ENCODE measurements around the gene C2CD2. TPM values are rescaled to one million over a fixed set of nuclear protein-coding genes. Genes with fewer than 3 reads are reported as not detected.

Gene C2CD2
- total and polyA plus RNA-seq, 2 of the 8 experiments (the other 6 are each of a cell fraction or from before 2014, with no cell fraction given), result 10.4 to 13.0 TPM

DNA sequence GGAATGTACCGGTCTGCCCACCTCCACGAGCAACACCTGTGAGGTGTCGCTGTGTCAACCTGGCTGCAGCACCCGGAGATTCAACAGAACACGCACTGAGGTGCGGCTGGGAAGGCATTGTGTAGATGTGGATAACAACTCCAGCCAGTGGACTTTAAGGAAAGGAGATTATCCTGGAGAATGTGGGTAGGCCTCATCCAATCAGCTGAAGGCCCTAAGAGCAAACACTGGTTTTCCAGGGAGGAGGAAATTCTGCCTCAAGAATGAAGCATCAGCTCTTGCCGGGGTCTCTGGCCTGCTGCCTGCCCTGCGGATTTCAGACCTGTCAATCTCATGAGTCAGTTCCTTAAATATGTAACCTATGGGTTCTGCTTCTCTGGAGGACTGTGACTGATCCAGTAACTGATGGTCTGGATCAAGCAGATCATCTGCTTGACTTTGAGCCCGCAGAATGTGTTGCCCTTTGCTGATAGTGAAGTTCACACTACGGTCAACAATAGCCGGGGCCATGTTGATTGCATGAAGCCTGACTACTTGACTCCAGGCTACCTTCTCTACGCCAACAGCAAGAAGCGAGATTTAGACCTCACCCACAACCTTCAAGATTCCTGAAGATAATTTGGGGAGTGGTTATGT is 58.8 kb downstream of the C2CD2 start (continued):
- TF ChIP-seq SIN3A (conservative IDR thresholded peaks at IDR 0.05 in 1 of 2, IDR thresholded peaks at IDR 0.05 in 1 of 2; ENCODE audit: low read depth in 1 of 2, low read length in 2 of 2), result no peak
- no peak for TF ChIP-seq POU5F1 (IDR thresholded peaks at IDR 0.05; ENCODE audit: low read depth, low read length)
- no peak for TF ChIP-seq NRF1 (IDR thresholded peaks at IDR 0.05; ENCODE audit: low read depth, low read length)
- no peak for TF ChIP-seq RBBP5 (IDR thresholded peaks at IDR 0.05; ENCODE audit: borderline replicate concordance, low read depth, low read length)
